Loucy (cell line): ENCODE measurements around the gene SLC30A3.

Experiments used
- H2AFZ ChIP-seq: fragments of 200-600 bp; sonication (generic); 2 replicates; pipeline ENCODE4 v1.6.0; 2016; ENCODE audit warnings: antibody characterized with exemption, mild to moderate bottlenecking, low read length, moderate library complexity
- H3F3A ChIP-seq: fragments of 200-600 bp; 2 replicates; pipeline ENCODE4 v1.6.0; 2016; ENCODE audit warnings: antibody characterized with exemption, low read depth, mild to moderate bottlenecking
- H3K27me3 ChIP-seq: fragments of 200-600 bp; sonication (generic); 2 replicates; pipeline ENCODE4 v1.6.1; 2014; ENCODE audit warnings: low read length, mild to moderate bottlenecking; ENCODE audit not compliant: insufficient read depth, poor library complexity, severe bottlenecking
- H3K36me3 ChIP-seq: fragments of 200-600 bp; sonication (generic); 2 replicates; pipeline ENCODE4 v1.6.1; 2016; ENCODE audit warnings: low read length; ENCODE audit not compliant: insufficient read depth
- H3K4me1 ChIP-seq: fragments of 200-600 bp; sonication (generic); 2 replicates; pipeline ENCODE4 v1.5.1; 2014; ENCODE audit warnings: low read length, mild to moderate bottlenecking; ENCODE audit not compliant: insufficient read depth, poor library complexity, severe bottlenecking
- H3K4me2 ChIP-seq: fragments of 200-600 bp; sonication (generic); 2 replicates; pipeline ENCODE4 v1.6.0; 2014; ENCODE audit warnings: antibody characterized with exemption, low read length, low read depth, mild to moderate bottlenecking; ENCODE audit not compliant: poor library complexity, severe bottlenecking
- H3K4me3 ChIP-seq: fragments of 200-600 bp; sonication (generic); 2 replicates; pipeline ENCODE4 v1.5.1; 2014; ENCODE audit warnings: low read length, mild to moderate bottlenecking, mixed read lengths; ENCODE audit not compliant: poor library complexity, severe bottlenecking
- H3K79me2 ChIP-seq: fragments of 200-600 bp; sonication (generic); 2 replicates; pipeline ENCODE4 v1.6.1; 2014; ENCODE audit warnings: low read length; ENCODE audit not compliant: insufficient read depth
- H3K9ac ChIP-seq: fragments of 200-600 bp; sonication (generic); 2 replicates; pipeline ENCODE4 v1.6.0; 2014; ENCODE audit warnings: mild to moderate bottlenecking, low read depth, low read length, moderate library complexity; ENCODE audit not compliant: poor library complexity, severe bottlenecking
- H3K9me2 ChIP-seq: fragments of 200-600 bp; sonication (generic); replicated peaks from 2 replicates; pipeline ENCODE4 v1.6.1; 2016; ENCODE audit warnings: low read depth, low read length, mixed read lengths
- H3K9me3 ChIP-seq: fragments of 200-600 bp; sonication (generic); 2 replicates; pipeline ENCODE4 v1.6.1; 2014; ENCODE audit warnings: mild to moderate bottlenecking, antibody characterized with exemption, low read length, low read depth; ENCODE audit not compliant: insufficient read depth
- H4K20me1 ChIP-seq: fragments of 200-600 bp; sonication (generic); 2 replicates; pipeline ENCODE4 v1.6.0; 2014; ENCODE audit warnings: antibody characterized with exemption, low read length, mild to moderate bottlenecking; ENCODE audit not compliant: insufficient read depth, poor library complexity, severe bottlenecking
- CTCF ChIP-seq: fragments of 200-600 bp; sonication (generic); conservative IDR thresholded peaks from 2 replicates; pipeline ENCODE4 v1.5.1; 2014; ENCODE audit warnings: mild to moderate bottlenecking, antibody characterized with exemption, low read length
- EZH2phosphoT487 ChIP-seq: fragments of 200-600 bp; IDR thresholded peaks from 2 replicates; pipeline ENCODE4 v1.6.1; 2018; ENCODE audit warnings: antibody characterized with exemption, mild to moderate bottlenecking, moderate library complexity, borderline replicate concordance

Gene SLC30A3

GRCh38 chr2:27263287-27264252, 723 bp upstream of the SLC30A3 start:
- Histone ChIP-seq H3K9me3 (no peaks in the 10 kb centered on the region), H3K4me2 (no peak overlapping the region), H3K9me2 (no peaks in the 10 kb centered on the region), H2AFZ (no peak overlapping the region), H3K79me2 (no peaks in the 10 kb centered on the region), H4K20me1 (no peaks in the 10 kb centered on the region), H3K9ac (no peak overlapping the region), H3K27me3 (no peaks in the 10 kb centered on the region), H3K4me1 (no peaks in the 10 kb centered on the region), H3K4me3 (no peak overlapping the region), H3K36me3 (no peaks in the 10 kb centered on the region), H3F3A (no peaks in the 10 kb centered on the region)
- TF ChIP-seq CTCF (no peak), EZH2phosphoT487 (no peak)

- Histone ChIP-seq H3K4me3 (no peak overlapping the region), H3K4me2 (no peak overlapping the region)
- no peak for TF ChIP-seq CTCF
- TF ChIP-seq EZH2phosphoT487: no peak
Measured at GRCh38 chr2:27261926-27262298, 935 bp downstream of the SLC30A3 start.

GRCh38 chr2:27261241-27261925, 1.5 kb downstream of the SLC30A3 start:
- H3K4me3 ChIP-seq: no peak overlapping the region
- H3K9me3 ChIP-seq: no peaks in the 10 kb centered on the region
- no peaks in the 10 kb centered on the region for H3K27me3 ChIP-seq

More at GRCh38 chr2:27261926-27262298, 935 bp downstream of the SLC30A3 start:
- Histone ChIP-seq H3K79me2 (no peaks in the 10 kb centered on the region), H3F3A (no peaks in the 10 kb centered on the region), H3K9ac (no peak overlapping the region), H3K4me1 (no peaks in the 10 kb centered on the region), H2AFZ (no peak overlapping the region), H3K9me3 (no peaks in the 10 kb centered on the region), H3K27me3 (no peaks in the 10 kb centered on the region), H4K20me1 (no peaks in the 10 kb centered on the region), H3K36me3 (no peaks in the 10 kb centered on the region), H3K9me2 (no peaks in the 10 kb centered on the region)

More at GRCh38 chr2:27261241-27261925, 1.5 kb downstream of the SLC30A3 start:
- Histone ChIP-seq H3K9ac (no peak overlapping the region), H3F3A (no peaks in the 10 kb centered on the region), H3K4me2 (no peak overlapping the region), H3K36me3 (no peaks in the 10 kb centered on the region), H3K4me1 (no peaks in the 10 kb centered on the region), H3K9me2 (no peaks in the 10 kb centered on the region), H4K20me1 (no peaks in the 10 kb centered on the region), H2AFZ (no peak overlapping the region), H3K79me2 (no peaks in the 10 kb centered on the region)
- TF ChIP-seq EZH2phosphoT487: no peak
- no peak for TF ChIP-seq CTCF
